NCI-H187 (cell line): ENCODE data around the gene ZNF485.
"Not testable (repeated sequence)": the region's sequence is repeated elsewhere in the genome, so short reads cannot be mapped to it uniquely, and the experiment has no call there.

ENCODE experiments used
- DNase-seq, 2 experiments: peaks; one replicate each; lab custom pipeline; 2025; lab: John Stamatoyannopoulos, UW

ZNF485 gene

DNA sequence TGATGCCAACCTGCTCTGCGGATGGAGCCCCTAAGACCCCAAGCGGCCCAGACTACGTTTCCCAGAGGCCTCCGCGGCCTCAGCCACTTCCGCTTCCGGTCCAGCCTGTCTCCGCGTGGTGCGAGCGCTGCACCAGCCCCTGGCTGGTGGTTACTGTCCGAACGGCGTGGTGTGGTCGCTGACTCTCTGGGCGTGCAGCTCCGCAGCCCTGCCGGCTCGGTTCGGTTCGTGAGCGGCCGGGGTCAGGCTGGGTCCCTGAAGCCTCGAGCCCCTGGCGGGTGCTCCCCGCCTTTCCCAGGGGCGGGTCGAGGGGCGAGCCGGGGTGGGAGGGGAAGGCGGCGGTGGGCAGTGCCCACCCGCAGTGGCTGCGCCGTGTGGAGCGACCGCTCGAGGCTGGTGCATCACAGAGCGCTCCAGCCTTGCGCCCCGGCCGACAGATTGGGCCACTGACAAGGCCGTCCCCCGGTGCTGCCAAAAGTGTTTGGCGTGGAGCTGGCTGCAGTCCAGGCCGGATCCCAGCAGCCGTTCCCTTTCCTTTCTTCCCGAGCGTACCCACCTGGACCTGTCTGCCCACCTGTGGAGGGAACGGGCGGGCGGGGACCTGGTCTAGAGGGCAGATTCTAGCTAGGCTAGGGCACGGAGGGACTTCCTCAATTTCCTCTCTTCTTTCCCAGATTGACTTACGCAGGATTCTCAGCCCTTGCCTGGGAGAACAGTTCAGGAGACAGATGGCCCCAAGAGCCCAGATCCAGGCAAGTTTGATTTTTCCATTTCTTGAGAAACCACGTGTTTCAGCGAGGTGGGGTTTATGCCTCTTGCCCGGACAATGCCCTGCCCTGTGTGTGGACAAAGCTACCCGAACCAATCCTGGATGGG lies at the start of gene ZNF485:
TSS of gene ZNF485 (plus strand) at position 116 of the 876 bp plus-strand sequence. CDS start at position 729, 613 bp downstream.
- peak; percentile 3 to 12 for DNase-seq

DNA sequence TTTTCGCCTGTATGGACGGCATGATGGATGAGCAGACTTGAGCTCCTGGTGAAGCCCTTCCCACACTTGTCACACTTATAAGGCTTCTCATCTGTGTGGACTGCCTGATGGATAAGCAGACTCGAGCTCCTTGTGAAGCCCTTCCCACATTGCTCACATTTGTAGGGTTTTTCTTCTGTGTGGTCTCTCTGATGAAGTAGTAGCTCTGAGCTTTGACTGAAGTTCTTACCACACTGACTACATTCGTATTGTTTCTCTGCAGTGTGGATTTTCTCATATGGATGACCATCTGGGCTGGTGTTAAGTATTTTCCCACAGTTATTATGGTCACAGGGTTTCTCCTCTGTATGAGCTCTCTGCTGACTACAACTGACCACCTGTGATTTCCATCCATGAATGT lies 49.0 kb upstream of the ZNF485 start:
- DNase-seq: no peak

GRCh38 chr10:43569681-43570080 lies 36.6 kb upstream of the ZNF485 start:
- no peak for DNase-seq

DNA sequence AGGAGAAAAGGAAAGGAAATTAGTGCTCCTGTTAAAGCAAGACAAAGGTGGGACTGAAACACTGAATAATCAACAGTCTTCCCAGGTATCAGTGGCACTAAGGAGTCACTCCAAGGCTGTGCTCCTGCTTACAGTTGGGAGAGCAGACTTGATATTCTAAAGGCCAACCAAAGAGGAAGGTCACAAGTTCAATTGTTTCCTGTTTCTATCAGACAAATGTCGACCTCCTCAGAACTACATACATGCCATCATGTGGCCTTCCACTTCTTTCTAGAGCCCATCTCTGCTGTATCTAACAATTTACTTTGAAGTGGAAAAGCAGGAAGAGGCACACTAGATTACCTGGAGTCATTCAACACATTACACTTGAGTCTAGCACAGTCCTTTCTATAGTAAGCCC lies 35.3 kb upstream of the ZNF485 start:
- DNase-seq: no peak

DNA sequence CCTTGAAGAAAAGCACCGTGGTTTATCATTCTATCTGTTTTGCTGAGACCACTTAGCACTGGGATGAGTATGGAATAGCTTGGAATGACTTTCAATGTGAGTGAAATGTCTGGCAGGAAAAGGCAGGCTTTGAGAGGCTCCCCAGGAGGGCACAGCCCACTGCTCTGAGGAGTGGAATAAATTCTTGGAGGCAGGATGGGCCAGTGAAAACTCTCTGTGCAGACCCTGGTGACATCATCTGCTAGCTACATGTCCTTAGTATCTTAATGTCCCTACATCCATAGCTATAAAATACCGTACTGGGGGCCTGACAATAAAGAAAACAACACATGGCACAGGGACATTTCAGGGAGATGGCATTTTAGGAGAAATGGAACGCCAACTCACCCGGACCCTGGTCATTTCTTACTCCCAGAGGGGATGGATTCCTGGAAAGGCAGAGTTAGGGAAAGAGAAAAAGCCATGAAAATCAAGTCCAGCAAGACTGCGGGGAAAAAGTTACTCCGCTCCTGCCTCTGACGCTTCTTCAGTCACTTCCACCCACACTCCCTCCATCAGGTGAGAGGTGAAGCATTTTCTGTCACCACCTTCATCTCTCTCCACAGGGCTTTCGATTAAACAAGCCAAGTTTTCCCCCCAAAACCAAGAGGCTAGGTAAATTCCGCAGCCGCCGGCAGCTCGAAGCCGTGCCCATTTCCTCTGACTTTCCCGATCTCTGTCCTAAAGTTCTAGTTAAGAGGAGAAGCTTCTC lies 32.8 kb upstream of the ZNF485 start:
- DNase-seq: no peak

GRCh38 chr10:43574001-43574892 lies 32.0 kb upstream of the ZNF485 start, which contains the start of gene ZNF239:
Gene ZNF239, minus strand, starts transcription at chr10:43574616. Its CDS starts 16,537 bp downstream, at chr10:43558079.
- DNase-seq: peak; percentile 11 to 53

GRCh38 chr10:43574906-43575305 lies 31.3 kb upstream of the ZNF485 start:
- DNase-seq: no peak

- no peak for DNase-seq
Measured at GRCh38 chr10:43576062-43576461, 30.2 kb upstream of the ZNF485 start.

DNA sequence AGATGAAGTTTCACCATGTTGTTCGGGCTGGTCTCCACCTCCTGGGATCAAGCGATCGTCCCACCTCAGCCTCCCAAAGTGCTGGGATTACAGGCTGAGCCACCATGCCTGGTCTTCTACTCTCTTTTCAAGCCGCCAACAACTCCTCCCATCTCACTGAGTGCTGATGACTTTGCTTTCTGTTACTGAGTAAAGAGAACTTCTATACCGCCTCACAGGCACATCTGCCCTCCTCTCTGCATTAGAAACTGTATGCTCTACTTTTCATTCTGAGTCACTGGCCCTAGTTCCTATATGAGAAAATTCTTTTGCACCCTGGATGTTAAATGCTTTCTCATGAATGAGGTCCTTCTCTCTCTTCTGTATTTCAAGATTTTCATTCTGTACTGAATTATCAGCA lies 29.7 kb upstream of the ZNF485 start:
- no peak for DNase-seq

- DNase-seq: no peak
Measured at GRCh38 chr10:43584051-43584450, 22.2 kb upstream of the ZNF485 start.

GRCh38 chr10:43585046-43585445 lies 21.2 kb upstream of the ZNF485 start:
- DNase-seq: no peak

DNA sequence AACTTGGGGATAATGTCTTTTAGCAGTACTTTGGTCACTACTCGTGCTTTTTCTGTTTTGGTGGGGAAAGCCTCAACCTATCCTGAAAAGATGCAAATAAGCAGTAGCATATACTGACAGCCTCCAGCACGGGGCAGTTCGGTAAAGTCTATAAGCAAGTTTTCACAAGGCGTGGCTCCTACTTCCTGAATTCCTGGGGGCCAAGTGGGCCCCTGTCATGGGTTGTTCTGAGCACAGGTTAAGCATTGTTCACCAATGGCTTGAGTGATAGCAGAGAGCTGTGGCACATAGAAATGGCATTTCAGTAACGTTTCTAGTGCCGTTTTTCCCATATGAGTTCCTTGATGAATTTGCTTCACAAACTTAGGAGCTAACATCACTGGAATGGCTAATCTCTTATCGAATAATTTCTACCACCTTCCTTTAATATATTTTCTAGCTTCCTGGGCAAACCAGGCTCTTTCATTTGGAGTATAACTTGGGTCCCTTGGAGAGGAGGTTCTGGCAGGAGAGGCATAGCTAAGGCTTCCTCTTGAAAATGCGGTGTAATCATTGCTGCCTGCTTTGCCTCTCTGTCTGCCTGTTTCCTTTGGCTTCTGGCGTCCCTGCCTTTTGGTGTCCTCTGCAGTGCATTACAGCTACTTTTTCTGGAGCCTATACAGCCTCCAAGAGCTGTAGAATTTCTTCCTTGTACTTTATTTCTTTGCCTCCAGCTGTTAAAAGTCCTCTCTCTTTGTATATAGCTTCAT lies 20.1 kb upstream of the ZNF485 start:
- DNase-seq: no peak

DNA sequence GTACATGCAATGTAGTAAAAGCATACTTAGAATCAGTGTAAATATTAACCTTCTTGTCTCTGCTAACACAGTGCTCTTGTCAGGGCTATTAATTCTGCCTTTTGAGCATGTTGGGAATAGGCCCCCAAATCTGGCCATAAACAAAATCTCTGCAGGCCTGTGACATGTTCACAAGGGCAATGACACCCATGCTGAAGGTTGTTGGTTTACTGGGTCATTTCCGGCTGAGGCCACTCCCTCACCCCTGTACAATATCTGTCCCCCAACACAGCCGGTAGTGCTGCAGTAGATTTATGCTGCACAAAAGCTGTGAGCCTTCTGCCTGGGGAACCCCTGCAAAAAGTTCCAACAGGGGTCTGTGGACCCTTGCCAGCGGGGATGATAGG lies 19.5 kb upstream of the ZNF485 start:
- not testable (repeated sequence) for DNase-seq

- no peak for DNase-seq
Measured at GRCh38 chr10:43591303-43591904, 14.8 kb upstream of the ZNF485 start.

GRCh38 chr10:43594944-43595589 lies 11.2 kb upstream of the ZNF485 start:
- DNase-seq: no peak

- no peak for DNase-seq
Measured at GRCh38 chr10:43595739-43596298, 10.4 kb upstream of the ZNF485 start.

- DNase-seq: no peak
Measured at GRCh38 chr10:43596546-43596945, 9.7 kb upstream of the ZNF485 start.

DNA sequence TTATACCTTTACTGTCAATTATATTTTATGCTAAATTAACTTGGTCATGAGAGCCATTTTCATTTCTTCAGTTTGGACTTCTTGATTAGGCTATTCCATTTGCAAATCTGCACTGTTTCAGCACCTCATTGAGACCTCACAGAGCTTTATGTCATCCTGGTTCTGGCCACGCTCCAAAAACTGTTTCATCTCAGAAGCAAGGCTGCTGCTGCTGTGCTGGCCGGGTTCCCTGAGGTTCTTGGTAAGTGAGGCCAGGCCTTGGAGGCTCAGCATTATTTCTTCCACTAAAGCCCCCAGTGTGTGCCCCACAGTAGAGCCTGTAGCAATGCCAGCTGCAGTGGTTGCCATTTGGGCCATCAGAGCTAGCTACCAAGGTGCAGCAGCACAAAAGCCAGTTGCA lies 7.8 kb upstream of the ZNF485 start:
- no peak for DNase-seq

- no peak for DNase-seq
Measured at GRCh38 chr10:43599333-43599732, 6.9 kb upstream of the ZNF485 start.

- DNase-seq: not testable (repeated sequence)
Measured at GRCh38 chr10:43601576-43601975, 4.7 kb upstream of the ZNF485 start.
